ENCODE data around the gene SLC38A5. TPM values are rescaled to one million over a fixed set of nuclear protein-coding genes. Genes with fewer than 3 reads are reported as not detected.
A peak's percentile ranks its signal among the peaks of the same experiment; 100 is the strongest.

Gene SLC38A5
- total RNA-seq, 1 experiment from 2014 or later: 43.8 TPM

GRCh38 chrX:48492293-48492910 is 22.3 kb upstream of the SLC38A5 start:
- no peak for DNase-seq (ENCODE audit: extremely low read depth, low read depth)

DNA sequence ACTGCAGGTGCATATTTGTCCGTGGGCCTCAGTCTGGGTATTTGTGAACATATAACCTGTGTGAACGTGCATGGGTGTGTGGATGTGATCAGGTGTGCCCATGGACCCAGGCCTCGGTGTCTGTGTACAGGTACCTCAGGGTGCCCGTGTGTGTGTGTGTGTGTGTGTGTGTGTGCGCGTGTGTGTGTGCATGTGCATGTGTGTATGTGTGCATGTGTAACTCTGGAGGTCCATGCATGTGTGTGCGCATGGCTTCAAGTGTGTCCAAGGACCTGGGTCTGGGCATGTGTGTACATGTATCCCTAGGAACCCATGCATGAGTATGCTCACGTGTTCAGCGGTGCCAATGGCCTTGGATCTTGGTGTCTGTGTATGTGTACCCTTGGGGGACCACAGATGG is 21.7 kb upstream of the SLC38A5 start:
- DNase-seq (ENCODE audit: extremely low read depth, low read depth): no peak

- DNase-seq (ENCODE audit: extremely low read depth, low read depth): no peak
Observed at GRCh38 chrX:48490661-48491060, 20.6 kb upstream of the SLC38A5 start.

DNA sequence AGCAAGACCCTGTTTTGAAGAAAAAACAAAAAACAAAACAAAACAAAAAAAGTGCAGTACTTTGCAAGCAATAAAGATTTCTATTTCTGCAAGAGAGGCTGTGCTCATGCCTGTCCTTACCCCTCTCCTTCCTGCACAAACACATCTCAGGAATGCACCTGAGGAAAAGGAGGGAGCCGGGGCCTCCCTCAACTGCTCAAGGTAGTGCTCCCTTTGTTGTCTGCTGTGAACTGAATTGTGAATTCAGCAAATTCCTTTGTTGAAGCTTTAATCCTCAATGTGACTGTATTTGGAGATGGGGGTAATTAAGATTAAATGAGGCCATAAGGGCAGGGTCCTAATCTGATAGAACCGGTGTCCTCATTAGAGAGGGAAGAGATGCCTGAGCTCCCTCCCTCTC is 19.8 kb upstream of the SLC38A5 start:
- DNase-seq (ENCODE audit: extremely low read depth, low read depth): no peak

DNA sequence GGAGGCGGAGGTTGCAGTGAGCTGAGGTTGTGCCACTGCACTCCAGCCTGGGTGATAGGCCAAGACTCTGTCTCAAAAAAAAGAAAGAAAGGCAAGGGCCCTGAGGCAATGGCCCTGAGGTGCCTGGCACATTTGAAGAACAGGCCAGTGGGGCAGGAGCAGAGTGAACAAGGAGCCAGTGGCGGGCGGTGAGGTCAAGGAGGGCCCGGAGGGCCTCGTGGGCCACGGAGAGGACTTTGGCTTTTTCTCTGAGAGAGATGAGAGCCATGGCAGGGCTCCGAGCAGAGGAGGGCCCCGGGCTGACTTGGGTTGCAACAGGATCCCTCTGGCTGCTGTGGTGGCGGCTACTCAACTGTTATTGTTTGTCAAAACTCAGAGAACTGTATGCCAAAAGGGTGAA is 19.2 kb upstream of the SLC38A5 start:
- no peak for DNase-seq (ENCODE audit: extremely low read depth, low read depth)

DNA sequence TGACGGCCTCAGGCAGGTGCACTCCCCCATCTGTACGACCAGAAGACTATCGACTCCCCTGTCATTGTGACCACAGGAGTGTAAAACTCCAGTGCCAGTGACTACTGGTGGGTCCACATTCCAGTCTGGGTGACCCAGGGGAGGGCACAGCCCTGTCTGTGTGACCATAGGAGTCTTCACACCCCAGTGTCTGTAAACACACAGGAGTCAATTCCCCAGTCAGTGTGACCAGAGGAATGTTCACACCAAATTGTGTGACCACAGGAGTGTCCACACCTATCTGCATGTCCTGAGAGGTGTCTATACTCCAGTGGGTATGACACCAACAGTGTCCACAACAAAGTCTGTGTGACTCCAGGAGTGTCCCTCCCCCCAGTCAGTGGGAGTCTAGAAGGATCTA is 18.0 kb upstream of the SLC38A5 start:
- no peak for DNase-seq (ENCODE audit: extremely low read depth, low read depth)

- peak; percentile 56 for DNase-seq (ENCODE audit: extremely low read depth, low read depth)
Observed at GRCh38 chrX:48487362-48487798, 17.3 kb upstream of the SLC38A5 start.

DNA sequence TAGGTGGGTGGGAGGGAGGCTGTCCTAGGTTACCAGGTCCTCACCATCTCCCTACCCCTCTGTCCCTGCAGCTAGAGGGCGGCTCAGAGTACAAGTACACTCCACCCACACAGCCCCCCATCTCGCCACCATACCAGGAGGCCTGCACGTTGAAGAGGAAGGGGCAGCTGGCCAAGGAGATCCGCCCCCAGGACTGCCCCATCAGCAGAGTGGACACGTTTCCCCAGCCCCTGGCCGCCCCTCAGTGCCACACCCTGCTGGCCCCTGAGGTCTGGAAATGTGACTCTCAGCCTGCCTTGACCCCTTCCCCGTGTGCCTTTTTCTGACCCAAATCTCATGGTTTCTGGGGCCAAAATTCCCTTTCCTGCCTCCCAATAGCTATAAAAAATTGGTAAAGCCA is 12.5 kb upstream of the SLC38A5 start:
- DNase-seq (ENCODE audit: extremely low read depth, low read depth): no peak

DNA sequence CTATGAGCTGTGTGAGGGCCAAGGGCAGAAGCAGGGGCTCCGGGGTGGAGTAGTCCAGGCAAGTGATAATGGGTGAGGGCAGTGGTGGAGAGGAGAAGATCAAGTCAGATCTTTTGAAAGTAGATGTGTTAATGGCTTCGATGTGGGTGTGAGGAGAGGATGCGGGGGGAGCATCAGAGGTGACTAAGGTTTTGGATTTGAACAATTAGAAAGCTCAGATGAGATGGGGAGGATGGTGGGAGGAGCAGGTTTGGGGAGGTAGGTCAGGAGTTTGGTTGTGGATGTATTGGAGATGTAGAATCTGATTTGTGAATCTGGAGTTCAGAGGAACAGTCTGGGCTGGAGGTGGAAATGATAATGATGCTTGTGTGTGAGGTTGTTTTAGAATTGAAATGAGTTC is 10.5 kb upstream of the SLC38A5 start:
- DNase-seq (ENCODE audit: extremely low read depth, low read depth): no peak

DNA sequence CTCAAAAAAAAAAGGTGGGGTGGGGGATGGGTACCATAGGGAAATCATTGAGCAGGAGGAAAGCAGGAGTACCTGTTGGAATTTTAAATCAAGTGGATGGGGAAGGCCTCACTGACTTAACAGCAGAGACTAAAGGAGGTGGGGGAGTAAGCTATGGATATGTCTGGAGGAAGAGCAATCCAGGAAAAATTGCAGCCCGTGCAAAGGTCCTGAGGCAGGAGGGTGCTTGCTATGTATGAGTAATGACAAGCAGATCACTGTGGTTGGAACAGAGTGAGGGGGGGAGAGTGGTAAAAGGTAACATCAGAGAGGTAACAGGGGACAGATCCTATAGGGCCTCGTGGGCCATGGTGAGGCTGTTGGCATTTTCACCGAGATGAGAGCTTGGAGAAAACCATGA is 10.1 kb upstream of the SLC38A5 start:
- no peak for DNase-seq (ENCODE audit: extremely low read depth, low read depth)

- DNase-seq (ENCODE audit: extremely low read depth, low read depth): no peak
Observed at GRCh38 chrX:48478806-48479205, 8.7 kb upstream of the SLC38A5 start.

DNA sequence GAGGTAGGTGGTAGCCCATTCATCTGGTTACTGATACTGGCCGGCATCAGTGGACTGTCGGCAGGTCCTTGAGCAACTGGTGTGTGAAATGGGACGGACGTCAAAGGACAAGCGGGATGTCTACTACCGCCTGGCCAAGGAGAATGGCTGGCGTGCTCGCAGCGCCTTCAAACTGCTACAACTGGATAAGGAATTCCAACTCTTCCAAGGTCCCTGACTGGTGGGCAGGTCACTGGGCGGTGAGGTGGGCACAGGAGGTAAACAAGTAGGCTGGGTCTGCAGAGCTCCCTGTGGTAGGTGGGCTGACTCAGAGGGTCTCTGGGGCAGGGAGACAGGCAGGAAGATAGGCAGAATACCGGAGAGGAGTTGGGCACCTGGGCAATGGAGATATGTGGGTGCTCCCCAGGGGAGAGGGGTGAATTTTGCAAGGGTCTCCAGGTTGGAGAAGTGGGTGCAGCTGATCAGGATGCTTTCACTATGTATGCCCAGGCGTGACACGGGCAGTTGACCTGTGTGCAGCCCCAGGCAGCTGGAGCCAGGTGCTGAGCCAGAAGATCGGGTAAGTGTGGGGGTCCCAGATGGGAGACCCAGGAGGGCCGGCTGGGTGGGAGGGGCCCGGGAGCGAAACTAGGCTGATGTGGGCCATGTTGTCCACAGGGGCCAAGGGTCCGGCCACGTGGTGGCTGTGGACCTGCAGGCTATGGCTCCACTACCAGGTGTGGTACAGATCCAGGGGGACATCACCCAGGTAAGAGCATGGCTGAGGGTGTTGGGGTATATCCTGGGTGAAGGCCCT is 8.1 kb upstream of the SLC38A5 start:
- DNase-seq (ENCODE audit: extremely low read depth, low read depth): no peak

- DNase-seq (ENCODE audit: extremely low read depth, low read depth): no peak
Observed at GRCh38 chrX:48476919-48477318, 6.9 kb upstream of the SLC38A5 start.

DNA sequence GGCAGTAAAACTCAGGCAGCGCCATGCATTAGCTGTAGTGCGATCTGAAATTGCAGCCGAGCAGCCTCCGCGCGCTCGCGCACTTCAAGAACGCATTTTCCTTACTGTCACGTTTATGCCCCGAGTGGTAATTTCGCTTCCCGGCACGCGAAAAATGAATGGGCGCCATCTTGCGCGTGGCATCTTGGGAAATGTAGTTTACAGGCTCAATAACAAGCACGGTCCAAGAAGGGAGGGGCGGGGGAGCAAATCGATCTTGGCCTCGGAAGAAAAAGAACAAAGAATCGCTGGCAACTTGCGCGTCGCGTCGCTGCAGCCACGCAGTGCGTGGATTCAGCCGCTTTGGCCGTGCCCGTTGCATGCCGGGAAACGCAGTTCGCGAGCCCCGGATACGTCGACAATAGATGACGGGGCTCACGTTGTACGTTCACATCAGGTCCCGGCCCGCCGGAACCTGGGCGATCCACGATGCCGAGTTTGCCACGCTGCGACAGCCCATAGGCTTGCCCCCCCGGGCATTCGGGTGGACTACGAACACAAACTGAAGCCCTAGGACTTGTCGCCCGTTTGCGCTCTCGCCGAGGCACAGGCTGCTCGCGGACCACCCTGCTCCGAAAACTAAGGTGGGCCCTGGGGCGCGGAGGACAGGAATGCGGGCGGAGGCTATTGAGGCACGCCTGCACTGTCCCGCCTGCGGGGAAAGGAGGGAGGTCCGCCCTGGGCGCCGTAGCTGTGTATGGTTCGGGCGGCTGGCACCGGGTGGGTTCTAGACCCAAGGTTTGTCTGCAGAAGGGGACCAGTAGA is 5.9 kb upstream of the SLC38A5 start, which contains the start of gene FTSJ1:
TSS of gene FTSJ1 (plus strand) at position 426 of the 804 bp plus-strand sequence. CDS start 1,849 bp downstream, outside the sequence.
- peak; percentile 76 for DNase-seq (ENCODE audit: extremely low read depth, low read depth)

GRCh38 chrX:48475296-48475695 is 5.2 kb upstream of the SLC38A5 start:
- DNase-seq (ENCODE audit: extremely low read depth, low read depth): no peak

- DNase-seq (ENCODE audit: extremely low read depth, low read depth): no peak
Observed at GRCh38 chrX:48474581-48474980, 4.5 kb upstream of the SLC38A5 start.

DNA sequence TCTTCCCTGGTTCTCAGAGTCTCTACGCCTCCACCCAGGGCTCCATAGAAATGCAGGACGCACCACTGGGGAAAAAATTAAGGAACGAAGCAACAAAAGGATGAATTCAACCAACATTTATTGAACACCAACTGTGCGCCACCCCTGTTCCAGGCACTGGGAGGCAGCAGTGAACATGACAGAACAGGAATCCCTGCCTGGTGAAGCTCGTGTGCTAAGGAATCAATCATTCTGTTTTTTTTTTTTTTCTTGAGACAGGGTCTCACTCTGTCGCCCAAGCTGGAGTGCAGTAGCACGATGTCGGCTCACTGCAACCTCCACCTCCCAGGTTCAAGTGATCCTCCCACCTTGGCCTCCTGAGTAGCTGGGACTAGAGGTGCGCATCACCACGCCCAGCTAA is 4.1 kb upstream of the SLC38A5 start:
- no peak for DNase-seq (ENCODE audit: extremely low read depth, low read depth)

- DNase-seq (ENCODE audit: extremely low read depth, low read depth): no peak
Observed at GRCh38 chrX:48473704-48473990, 3.6 kb upstream of the SLC38A5 start.

GRCh38 chrX:48472851-48473703 is 3.0 kb upstream of the SLC38A5 start:
- no peak for DNase-seq (ENCODE audit: extremely low read depth, low read depth)

GRCh38 chrX:48472225-48472624 is 2.2 kb upstream of the SLC38A5 start:
- DNase-seq (ENCODE audit: extremely low read depth, low read depth): no peak

DNA sequence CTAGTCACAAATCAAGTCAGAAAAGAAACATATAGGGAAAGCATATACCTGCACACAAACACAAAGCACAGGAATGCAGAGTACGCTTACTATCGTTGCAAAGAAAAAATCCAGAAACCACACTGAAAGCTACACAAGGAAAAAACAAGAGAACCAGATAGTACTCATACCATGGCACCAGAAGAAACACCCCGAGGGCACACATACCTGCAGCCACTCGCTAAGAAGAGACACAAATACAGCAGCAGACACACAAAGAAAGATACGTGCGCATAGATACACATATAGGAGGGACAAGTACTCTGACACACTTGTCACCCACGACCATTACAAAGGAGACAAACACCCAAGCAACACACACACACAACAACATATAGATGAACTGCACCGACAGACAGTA is 1.4 kb upstream of the SLC38A5 start:
- DNase-seq (ENCODE audit: extremely low read depth, low read depth): no peak

Measured in NCI-H460 (cell line).